WI38 (cell line): Measurements from ENCODE around the gene NAV3.

Source experiments
- H3K4me3 ChIP-seq: 2 replicates; pipeline ENCODE4 v1.5.1; 2011; ENCODE audit warnings: low read depth, mild to moderate bottlenecking, control low read depth, low read length
- TF ChIP-seq, protein P1 (sequence below): IDR thresholded peaks from 2 replicates; pipeline ENCODE4 v1.5.1; 2012; ENCODE audit warnings: low read depth, mild to moderate bottlenecking, control low read depth, low read length

NAV3 gene

DNA sequence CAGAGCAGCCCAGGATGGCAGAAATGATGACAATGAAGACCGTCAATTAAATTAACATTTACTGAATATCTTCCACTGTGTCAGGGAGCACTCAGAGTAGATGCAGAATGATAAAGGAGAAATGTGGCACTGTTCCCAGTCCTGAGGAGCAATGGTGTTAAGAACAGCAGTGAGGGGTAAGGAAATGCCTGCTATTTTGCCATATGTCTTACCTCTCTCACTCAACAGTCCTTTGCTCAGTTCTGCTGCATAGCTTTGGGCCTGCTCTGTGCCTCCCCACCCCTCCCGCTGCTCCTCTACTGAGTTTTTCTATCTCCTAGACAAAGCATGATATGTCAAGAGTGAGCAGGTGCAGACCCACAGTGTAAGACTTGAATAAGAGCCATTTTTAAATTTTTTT, 318.8 kb downstream of the NAV3 start:
- TF ChIP-seq, protein P1, sequence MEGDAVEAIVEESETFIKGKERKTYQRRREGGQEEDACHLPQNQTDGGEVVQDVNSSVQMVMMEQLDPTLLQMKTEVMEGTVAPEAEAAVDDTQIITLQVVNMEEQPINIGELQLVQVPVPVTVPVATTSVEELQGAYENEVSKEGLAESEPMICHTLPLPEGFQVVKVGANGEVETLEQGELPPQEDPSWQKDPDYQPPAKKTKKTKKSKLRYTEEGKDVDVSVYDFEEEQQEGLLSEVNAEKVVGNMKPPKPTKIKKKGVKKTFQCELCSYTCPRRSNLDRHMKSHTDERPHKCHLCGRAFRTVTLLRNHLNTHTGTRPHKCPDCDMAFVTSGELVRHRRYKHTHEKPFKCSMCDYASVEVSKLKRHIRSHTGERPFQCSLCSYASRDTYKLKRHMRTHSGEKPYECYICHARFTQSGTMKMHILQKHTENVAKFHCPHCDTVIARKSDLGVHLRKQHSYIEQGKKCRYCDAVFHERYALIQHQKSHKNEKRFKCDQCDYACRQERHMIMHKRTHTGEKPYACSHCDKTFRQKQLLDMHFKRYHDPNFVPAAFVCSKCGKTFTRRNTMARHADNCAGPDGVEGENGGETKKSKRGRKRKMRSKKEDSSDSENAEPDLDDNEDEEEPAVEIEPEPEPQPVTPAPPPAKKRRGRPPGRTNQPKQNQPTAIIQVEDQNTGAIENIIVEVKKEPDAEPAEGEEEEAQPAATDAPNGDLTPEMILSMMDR, result no peak
- H3K4me3 ChIP-seq, result no peak overlapping the region

- no peak overlapping the region for H3K4me3 ChIP-seq
- TF ChIP-seq, protein P1, result no peak
These were observed 324.9 kb downstream of the NAV3 start for GRCh38 chr12:78155546-78155945.

DNA sequence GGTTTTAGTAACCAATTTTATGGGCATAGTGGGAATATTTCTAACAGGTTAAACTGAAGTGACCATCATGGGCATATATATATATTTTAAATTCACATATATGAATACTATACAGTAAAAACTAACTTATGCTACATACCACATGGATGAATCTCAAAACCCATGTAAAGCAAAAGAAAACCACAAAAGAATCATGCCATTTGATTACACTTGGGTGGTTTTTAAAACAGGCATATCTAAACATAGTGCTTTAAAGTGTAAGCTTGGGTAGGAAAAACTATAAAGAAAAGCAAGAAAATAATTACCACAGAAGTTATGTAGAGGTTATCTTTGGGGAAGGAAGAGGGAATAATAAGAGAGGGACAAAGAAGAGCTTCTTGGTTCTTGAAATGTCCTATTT, 326.1 kb downstream of the NAV3 start:
- no peak overlapping the region for H3K4me3 ChIP-seq
- TF ChIP-seq, protein P1, result no peak

DNA sequence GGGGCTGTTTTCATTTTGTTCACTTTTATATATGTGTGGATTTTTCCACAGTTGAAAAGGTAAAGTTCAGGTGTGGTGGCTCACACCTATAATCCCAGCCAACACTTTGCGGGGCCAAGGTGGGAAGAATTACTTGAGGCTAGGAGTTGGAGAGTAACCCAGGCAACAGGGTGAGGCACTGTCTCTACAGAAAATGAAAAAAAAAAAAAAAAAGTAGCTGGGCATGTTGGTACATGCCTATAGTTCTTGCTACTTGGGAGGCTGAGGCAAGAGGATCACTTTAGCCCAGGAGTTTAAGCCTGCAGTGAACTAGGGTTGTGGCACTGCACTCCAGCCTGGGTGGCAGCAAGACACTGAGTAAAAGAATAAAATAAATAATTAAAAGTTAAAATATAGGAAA, 326.5 kb downstream of the NAV3 start:
- TF ChIP-seq, protein P1, result no peak
- H3K4me3 ChIP-seq, result no peak overlapping the region

GRCh38 chr12:78164154-78164553, 333.5 kb downstream of the NAV3 start:
- H3K4me3 ChIP-seq, result no peak overlapping the region
- TF ChIP-seq, protein P1, result no peak

DNA sequence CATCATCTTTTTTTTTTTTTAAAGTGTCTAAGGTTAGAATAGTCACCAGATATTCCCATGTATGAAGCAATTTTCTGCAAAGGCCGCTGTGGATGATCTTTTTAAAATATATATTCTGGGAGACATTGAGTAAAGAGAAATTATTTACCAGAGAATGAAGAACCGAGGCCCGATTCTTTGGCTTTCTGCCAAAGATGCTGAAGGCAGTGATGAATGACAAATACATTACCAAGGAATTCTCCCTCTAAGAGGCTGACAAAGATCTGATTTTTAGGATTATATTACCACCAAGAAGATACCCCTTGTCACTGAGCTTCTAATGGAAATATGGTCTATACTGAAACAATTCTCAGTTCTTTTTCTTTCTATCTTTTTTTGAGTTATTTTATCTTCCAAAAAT, 336.8 kb downstream of the NAV3 start:
- TF ChIP-seq, protein P1, result no peak
- H3K4me3 ChIP-seq, result no peak overlapping the region

- H3K4me3 ChIP-seq, result no peak overlapping the region
These were observed 340.4 kb downstream of the NAV3 start for GRCh38 chr12:78171061-78171460.

More at GRCh38 chr12:78171061-78171460, 340.4 kb downstream of the NAV3 start:
- TF ChIP-seq, protein P1, result no peak
